ENCODE data around the gene CSTB. TPM values are rescaled to one million over a fixed set of nuclear protein-coding genes. Genes with fewer than 3 reads are reported as not detected.

The CSTB gene
- total RNA-seq, 1 donor from 2014 or later = 32.7 TPM

DNA sequence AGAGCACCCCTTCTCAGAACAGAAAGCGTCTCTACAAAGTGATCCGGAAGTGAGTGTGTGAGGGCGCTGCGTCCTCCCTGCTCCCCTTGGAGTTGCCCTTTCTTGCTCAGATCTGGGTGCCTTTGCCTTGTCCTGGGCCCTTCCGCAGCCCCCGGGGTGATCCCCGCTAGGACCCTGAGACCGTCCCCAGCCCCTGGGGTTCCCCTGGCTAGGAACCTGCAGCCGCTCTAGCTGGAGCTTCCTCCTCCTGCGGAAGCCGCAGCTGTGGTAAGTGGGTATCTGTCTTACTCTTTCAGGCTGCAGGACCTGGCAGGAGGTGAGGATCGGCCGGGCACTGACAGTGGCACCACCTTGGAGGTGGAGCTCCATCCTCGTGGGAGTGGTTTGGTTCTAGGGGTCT, 24.5 kb upstream of the CSTB start:
- Mint-ChIP-seq H3K27me3 (ENCODE audit: unreplicated experiment) (peaks cover 5% of the 10 kb centered on the region), H3K36me3 (ENCODE audit: unreplicated experiment) (no peaks in the 10 kb centered on the region), H3K27ac (ENCODE audit: unreplicated experiment) (no peak overlapping the region), H3K4me1 (ENCODE audit: low read depth, unreplicated experiment) (no peaks in the 10 kb centered on the region), H3K4me3 (ENCODE audit: unreplicated experiment) (no peak overlapping the region), H3K9me3 (ENCODE audit: unreplicated experiment) (no peaks in the 10 kb centered on the region)
- no peak for DNase-seq
- TF ChIP-seq, protein P1, sequence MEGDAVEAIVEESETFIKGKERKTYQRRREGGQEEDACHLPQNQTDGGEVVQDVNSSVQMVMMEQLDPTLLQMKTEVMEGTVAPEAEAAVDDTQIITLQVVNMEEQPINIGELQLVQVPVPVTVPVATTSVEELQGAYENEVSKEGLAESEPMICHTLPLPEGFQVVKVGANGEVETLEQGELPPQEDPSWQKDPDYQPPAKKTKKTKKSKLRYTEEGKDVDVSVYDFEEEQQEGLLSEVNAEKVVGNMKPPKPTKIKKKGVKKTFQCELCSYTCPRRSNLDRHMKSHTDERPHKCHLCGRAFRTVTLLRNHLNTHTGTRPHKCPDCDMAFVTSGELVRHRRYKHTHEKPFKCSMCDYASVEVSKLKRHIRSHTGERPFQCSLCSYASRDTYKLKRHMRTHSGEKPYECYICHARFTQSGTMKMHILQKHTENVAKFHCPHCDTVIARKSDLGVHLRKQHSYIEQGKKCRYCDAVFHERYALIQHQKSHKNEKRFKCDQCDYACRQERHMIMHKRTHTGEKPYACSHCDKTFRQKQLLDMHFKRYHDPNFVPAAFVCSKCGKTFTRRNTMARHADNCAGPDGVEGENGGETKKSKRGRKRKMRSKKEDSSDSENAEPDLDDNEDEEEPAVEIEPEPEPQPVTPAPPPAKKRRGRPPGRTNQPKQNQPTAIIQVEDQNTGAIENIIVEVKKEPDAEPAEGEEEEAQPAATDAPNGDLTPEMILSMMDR (IDR thresholded peaks at IDR 0.05; ENCODE audit: partially characterized antibody, unreplicated experiment) = no peak

DNA sequence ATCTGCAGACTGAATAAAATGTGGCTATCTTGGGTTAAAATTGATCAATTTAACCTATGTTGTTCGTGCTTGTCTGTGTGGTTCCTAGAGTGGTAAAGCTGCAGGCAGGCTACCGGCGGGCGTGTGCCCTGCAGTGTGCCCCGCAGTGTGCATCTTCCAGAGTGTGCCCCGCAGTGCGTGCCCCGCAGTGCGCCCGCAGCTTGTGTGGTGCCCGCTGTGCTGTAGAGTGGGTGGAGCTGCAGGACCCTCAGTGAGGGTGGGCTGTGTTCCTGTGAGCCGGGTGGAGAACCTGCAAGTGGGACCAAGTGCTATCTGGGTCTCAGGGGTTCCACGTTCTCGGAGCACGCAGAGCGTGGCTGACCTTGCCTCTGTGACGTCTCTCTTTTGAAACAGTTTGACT, 24.0 kb upstream of the CSTB start:
- TF ChIP-seq, protein P1 (IDR thresholded peaks at IDR 0.05; ENCODE audit: partially characterized antibody, unreplicated experiment) = no peak
- Mint-ChIP-seq H3K36me3 (ENCODE audit: unreplicated experiment) (peaks cover 3% of the 10 kb centered on the region), H3K27ac (ENCODE audit: unreplicated experiment) (no peak overlapping the region), H3K4me3 (ENCODE audit: unreplicated experiment) (no peak overlapping the region), H3K27me3 (ENCODE audit: unreplicated experiment) (peaks cover 6% of the 10 kb centered on the region), H3K4me1 (ENCODE audit: low read depth, unreplicated experiment) (no peaks in the 10 kb centered on the region), H3K9me3 (ENCODE audit: unreplicated experiment) (no peaks in the 10 kb centered on the region)
- no peak for DNase-seq

DNA sequence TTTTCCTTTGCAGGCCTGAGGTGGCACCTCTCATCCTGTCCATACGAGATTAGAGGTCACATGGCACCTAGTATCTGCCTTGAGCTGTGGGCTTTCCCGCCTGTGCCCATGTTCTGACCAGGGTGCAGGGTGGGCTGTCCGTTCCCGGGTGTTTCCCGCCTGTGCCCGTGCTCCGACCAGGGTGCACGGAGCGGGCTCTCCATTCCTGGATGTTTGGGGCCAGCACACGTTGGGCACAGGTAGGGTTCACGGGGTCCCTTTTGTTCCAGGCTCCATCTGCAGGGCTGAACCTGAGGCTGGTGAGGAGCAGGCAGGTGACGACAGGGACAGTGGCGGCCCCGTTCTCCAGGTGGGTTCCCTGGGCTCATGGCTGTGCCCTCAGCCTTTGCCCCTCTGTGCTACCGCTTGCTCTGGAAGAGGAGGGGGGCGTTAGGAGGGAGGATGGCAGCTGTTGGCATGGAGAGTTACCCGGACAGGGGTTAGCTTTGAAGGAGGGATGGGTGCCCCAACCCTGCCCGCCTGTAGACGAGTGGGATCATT, 23.3 kb upstream of the CSTB start:
- peaks cover 6% of the 10 kb centered on the region for H3K27me3 Mint-ChIP-seq (ENCODE audit: unreplicated experiment)
- no peak overlapping the region for H3K27ac Mint-ChIP-seq (ENCODE audit: unreplicated experiment)
- no peaks in the 10 kb centered on the region for H3K4me1 Mint-ChIP-seq (ENCODE audit: low read depth, unreplicated experiment)
- peaks cover 5% of the 10 kb centered on the region for H3K36me3 Mint-ChIP-seq (ENCODE audit: unreplicated experiment)
- peaks cover under 1% of the 10 kb centered on the region for H3K9me3 Mint-ChIP-seq (ENCODE audit: unreplicated experiment)
- no peak overlapping the region for H3K4me3 Mint-ChIP-seq (ENCODE audit: unreplicated experiment)
- no peak for DNase-seq
- TF ChIP-seq, protein P1 (IDR thresholded peaks at IDR 0.05; ENCODE audit: partially characterized antibody, unreplicated experiment) = no peak

DNA sequence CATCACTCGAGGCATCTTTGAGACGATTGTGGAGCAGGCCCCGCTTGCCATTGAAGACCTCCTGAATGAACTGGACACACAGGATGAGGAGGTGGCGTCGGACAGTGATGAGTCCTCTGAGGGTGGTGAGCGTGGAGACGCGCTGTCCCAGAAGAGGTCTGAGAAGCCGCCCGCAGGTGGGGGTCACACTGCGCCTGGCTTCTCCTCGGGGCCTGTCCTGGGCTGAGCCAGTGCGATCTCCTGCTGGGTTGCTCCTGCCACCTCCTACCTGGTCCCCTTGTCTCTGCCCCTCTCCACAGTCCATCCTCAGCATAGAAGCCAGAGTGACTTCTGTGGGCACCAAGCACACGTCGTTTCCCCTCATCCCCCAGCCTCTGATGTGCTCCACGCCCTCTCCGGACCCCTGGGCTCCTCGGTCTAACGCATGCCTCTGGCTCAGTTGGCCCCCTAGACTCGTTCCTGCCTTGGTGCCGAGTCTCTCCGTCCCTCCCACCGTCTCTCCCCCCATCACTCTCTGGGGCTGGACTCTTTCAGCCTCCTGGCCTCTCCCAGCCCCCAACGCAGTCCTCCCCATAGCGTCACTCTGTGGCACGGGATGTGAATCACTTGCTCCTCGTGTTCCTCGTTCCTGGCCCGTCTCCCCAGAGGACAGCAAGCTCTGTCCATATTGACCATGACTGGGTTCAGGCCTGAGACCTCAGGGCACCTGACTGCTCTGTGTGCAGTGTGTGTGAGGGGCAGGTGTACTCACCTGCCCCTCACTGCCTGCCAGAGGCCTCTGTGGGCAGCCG, 22.0 kb upstream of the CSTB start:
- H3K4me3 Mint-ChIP-seq (ENCODE audit: unreplicated experiment) = no peak overlapping the region
- H3K9me3 Mint-ChIP-seq (ENCODE audit: unreplicated experiment) = peaks cover 1% of the 10 kb centered on the region
- H3K4me1 Mint-ChIP-seq (ENCODE audit: low read depth, unreplicated experiment) = no peaks in the 10 kb centered on the region
- H3K36me3 Mint-ChIP-seq (ENCODE audit: unreplicated experiment) = peaks cover 5% of the 10 kb centered on the region
- H3K27ac Mint-ChIP-seq (ENCODE audit: unreplicated experiment) = no peak overlapping the region
- TF ChIP-seq, protein P1 (IDR thresholded peaks at IDR 0.05; ENCODE audit: partially characterized antibody, unreplicated experiment) = no peak
- peaks cover 6% of the 10 kb centered on the region for H3K27me3 Mint-ChIP-seq (ENCODE audit: unreplicated experiment)
- no peak for DNase-seq

DNA sequence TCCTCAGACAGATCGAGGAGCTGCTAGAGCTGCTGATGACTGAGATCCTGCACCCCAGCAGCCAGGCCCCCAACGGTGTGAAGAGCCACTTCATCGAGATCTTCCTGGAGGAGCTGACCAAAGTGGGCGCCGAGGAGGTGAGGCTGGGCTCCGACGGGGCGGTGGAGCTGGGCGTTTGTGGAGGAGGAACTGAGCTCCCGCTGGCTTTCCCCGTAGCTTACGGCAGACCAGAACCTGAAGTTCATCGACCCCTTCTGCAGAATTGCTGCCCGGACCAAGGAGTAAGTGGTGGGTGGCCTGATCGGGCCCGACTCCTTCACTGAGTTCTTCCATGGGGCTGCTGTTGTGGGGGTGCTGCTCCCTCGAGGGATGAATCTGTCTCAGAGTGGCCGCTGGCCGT, 21.3 kb upstream of the CSTB start:
- TF ChIP-seq, protein P1 (IDR thresholded peaks at IDR 0.05; ENCODE audit: partially characterized antibody, unreplicated experiment) = no peak
- Mint-ChIP-seq H3K9me3 (ENCODE audit: unreplicated experiment) (peaks cover 1% of the 10 kb centered on the region), H3K27me3 (ENCODE audit: unreplicated experiment) (peaks cover 5% of the 10 kb centered on the region), H3K4me1 (ENCODE audit: low read depth, unreplicated experiment) (no peaks in the 10 kb centered on the region), H3K4me3 (ENCODE audit: unreplicated experiment) (no peak overlapping the region), H3K36me3 (ENCODE audit: unreplicated experiment) (peaks cover 5% of the 10 kb centered on the region), H3K27ac (ENCODE audit: unreplicated experiment) (no peak overlapping the region)
- DNase-seq = no peak
